Measurements from ENCODE around the gene PDGFRA.
"Not testable (repeated sequence)": the region's sequence is repeated elsewhere in the genome, so short reads cannot be mapped to it uniquely, and the experiment has no call there.

DNA sequence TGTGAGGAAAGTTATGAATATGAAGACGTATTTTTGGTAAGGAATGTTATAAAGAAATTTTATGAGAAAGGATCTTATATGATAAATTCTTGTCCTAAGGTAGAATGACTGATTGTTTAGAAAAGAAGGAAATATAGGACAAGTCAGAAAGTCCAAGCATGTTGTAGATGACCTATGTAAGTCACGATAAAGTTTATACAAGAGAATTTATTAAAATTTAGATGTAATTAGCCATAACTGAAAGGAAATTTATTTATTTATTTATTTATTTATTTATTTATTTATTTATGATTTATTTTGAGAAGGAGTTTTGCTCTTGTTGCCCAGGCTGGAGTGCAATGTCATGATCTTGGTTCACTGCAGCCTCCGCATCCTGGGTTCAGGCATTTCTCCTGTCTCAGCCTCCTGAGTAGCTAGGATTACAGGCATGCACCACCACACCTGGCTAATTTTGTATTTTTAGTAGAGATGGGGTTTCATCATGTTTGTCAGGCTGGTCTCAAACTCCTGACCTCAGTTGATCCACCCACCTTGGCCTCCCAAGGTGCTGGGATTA lies 12.3 kb downstream of the PDGFRA start:
- TF ChIP-seq TAF1 (IDR thresholded peaks at IDR 0.05; ENCODE audit: borderline replicate concordance, low read depth, low read length); HCFC1 (IDR thresholded peaks at IDR 0.05; ENCODE audit: low read length); EP300 (IDR thresholded peaks at IDR 0.05; ENCODE audit: borderline replicate concordance in 1 of 2, control insufficient read depth in 1 of 2, low read depth in 2 of 2, low read length in 2 of 2); SMC3 (IDR thresholded peaks at IDR 0.05; ENCODE audit: borderline replicate concordance, low read length); FOXM1 (IDR thresholded peaks at IDR 0.05; ENCODE audit: low read depth, low read length); NBN (IDR thresholded peaks at IDR 0.05); CHD2 (IDR thresholded peaks at IDR 0.05; ENCODE audit: borderline replicate concordance, low read depth, low read length); ATF7 (IDR thresholded peaks at IDR 0.05; ENCODE audit: low read depth); JUNB (IDR thresholded peaks at IDR 0.05): not testable (repeated sequence)
- TF ChIP-seq, protein P1, sequence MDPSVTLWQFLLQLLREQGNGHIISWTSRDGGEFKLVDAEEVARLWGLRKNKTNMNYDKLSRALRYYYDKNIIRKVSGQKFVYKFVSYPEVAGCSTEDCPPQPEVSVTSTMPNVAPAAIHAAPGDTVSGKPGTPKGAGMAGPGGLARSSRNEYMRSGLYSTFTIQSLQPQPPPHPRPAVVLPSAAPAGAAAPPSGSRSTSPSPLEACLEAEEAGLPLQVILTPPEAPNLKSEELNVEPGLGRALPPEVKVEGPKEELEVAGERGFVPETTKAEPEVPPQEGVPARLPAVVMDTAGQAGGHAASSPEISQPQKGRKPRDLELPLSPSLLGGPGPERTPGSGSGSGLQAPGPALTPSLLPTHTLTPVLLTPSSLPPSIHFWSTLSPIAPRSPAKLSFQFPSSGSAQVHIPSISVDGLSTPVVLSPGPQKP (IDR thresholded peaks at IDR 0.05; ENCODE audit: low read depth, low read length), result not testable (repeated sequence)
- TF ChIP-seq, protein P2, sequence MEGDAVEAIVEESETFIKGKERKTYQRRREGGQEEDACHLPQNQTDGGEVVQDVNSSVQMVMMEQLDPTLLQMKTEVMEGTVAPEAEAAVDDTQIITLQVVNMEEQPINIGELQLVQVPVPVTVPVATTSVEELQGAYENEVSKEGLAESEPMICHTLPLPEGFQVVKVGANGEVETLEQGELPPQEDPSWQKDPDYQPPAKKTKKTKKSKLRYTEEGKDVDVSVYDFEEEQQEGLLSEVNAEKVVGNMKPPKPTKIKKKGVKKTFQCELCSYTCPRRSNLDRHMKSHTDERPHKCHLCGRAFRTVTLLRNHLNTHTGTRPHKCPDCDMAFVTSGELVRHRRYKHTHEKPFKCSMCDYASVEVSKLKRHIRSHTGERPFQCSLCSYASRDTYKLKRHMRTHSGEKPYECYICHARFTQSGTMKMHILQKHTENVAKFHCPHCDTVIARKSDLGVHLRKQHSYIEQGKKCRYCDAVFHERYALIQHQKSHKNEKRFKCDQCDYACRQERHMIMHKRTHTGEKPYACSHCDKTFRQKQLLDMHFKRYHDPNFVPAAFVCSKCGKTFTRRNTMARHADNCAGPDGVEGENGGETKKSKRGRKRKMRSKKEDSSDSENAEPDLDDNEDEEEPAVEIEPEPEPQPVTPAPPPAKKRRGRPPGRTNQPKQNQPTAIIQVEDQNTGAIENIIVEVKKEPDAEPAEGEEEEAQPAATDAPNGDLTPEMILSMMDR (IDR thresholded peaks at IDR 0.05 in 2 of 3, conservative IDR thresholded peaks at IDR 0.05 in 1 of 3; ENCODE audit: control insufficient read depth in 2 of 3, extremely low read depth in 1 of 3, insufficient read depth in 1 of 3, low read depth in 3 of 3, low read length in 3 of 3), result not testable (repeated sequence)
- TF ChIP-seq, protein P3, sequence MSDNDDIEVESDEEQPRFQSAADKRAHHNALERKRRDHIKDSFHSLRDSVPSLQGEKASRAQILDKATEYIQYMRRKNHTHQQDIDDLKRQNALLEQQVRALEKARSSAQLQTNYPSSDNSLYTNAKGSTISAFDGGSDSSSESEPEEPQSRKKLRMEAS (IDR thresholded peaks at IDR 0.05; ENCODE audit: low read depth, low read length), result not testable (repeated sequence)
